ENCODE data around the gene SLX9.
"Not testable (repeated sequence)": the region's sequence is repeated elsewhere in the genome, so short reads cannot be mapped to it uniquely, and the experiment has no call there.

The SLX9 gene

DNA sequence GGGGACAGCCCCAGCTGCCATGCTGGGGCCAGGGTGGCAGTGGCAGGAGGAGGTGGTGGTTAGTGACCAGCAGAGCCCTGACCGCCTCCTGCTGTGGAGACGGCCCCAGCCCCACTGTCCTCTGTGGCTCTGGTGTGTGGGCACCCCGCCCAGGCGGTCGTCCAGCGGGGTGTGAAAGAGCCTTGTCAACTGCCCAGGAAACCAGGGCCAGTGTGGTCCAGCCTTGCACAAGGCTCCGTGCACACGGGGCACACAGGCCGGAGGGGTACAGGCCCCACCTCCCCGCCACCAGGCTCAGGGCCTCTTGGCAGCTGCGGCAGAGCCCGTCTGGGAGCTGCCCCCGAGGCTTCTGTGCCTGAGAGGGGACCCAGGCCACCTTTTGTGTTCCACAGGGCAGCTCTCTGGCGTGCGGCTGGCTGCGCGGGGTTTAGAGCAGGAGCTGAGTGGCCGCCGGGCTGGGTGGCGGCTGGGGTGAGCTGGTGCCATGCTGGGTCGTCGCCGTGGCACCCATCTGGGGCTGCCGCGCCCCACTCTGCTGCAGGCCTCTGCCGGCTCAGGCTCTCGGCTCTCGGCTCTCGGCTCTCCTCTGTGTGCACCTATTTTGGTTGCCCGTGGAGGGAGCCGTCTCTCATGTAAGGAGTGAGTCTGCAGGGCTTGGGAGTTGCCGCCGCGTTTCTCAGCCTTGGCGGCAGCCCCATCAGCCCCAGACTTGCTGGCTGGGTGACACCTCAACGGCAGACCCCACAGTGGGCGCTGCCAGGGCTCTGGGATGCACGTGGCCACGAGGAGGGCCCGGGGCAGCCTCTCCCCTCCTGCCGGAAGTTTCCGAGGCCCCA is 36.1 kb downstream of the SLX9 start:
- TF ChIP-seq, protein P1, sequence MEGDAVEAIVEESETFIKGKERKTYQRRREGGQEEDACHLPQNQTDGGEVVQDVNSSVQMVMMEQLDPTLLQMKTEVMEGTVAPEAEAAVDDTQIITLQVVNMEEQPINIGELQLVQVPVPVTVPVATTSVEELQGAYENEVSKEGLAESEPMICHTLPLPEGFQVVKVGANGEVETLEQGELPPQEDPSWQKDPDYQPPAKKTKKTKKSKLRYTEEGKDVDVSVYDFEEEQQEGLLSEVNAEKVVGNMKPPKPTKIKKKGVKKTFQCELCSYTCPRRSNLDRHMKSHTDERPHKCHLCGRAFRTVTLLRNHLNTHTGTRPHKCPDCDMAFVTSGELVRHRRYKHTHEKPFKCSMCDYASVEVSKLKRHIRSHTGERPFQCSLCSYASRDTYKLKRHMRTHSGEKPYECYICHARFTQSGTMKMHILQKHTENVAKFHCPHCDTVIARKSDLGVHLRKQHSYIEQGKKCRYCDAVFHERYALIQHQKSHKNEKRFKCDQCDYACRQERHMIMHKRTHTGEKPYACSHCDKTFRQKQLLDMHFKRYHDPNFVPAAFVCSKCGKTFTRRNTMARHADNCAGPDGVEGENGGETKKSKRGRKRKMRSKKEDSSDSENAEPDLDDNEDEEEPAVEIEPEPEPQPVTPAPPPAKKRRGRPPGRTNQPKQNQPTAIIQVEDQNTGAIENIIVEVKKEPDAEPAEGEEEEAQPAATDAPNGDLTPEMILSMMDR (conservative IDR thresholded peaks at IDR 0.05): no peak
- H3K27ac ChIP-seq: no peak overlapping the region

DNA sequence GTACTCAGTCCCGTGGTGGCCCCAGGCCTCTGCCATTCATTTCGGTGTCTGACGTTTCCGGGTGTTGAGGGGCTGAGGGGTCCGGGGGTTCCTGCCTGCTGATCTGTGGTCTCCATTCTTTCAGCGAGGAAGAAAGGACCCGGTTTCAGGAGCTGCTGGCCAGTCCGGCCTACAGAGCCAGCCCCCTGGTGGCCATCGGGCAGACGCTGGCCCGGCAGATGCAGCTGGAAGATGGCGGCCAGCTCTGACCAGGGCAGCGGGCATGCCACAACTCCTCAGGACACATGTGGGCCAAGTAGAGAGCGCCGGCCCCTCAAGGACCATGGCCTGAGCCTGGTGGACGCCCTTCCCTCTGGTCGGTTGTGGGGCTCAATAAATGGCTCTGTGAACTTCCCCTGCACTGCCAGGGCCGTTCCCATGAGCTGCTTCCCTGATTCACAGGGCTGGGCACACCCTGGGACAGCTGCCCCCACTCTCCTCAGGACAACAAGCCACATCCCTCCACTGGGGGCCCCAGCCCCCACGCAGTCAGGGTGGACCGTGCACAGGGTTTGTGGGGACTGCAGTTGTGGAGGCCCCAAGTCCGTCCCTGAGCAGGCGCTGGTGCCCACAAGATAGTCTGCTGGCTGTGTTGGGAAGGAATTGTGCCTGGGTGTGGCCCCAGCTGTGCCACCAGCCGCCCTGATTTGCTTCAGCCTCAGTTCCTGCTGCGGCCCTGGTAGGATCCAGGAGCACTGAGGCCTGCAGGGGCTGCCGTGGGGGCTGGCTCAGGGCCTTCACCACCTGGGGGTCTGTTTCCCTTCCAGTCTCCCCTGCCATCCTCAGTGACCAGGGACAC is 36.9 kb downstream of the SLX9 start:
- H3K27ac ChIP-seq: not testable (repeated sequence)

DNA sequence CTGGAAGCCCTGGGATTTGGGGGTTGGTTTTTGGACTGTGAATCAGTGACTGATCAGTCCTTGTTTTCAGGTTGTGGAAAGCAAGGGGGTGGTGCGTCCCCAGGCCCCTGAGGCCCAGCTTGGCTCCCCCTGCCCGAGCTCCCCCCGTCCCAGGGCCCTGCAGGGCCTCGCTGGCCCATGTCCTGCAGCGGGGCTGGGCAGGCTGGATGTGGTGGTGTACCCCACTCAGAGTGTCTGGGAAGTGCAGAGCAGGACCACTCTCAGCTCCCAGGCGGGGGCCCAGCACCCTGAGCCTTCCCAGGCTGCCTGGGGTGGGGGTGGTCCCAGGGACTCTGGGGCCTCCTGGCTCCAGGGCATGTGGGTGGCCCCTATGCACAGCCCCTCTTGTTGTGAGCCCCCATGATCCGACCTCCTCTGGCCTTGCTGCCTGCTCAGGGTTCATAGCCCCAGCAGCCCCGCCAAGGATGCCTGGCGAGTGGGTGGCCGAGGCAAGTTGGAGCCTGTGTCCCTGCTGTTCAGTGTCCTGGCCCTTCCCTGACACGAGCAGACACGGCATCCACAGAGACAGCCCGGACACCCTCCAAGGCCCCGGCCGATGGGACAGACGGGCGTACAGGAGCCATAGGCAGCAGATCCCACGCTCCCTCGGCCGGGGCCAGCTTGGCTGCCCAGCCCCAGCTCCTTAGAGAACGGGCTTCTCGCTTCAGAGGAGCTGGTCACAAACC is 37.9 kb downstream of the SLX9 start:
- no peak overlapping the region for H3K27ac ChIP-seq

DNA sequence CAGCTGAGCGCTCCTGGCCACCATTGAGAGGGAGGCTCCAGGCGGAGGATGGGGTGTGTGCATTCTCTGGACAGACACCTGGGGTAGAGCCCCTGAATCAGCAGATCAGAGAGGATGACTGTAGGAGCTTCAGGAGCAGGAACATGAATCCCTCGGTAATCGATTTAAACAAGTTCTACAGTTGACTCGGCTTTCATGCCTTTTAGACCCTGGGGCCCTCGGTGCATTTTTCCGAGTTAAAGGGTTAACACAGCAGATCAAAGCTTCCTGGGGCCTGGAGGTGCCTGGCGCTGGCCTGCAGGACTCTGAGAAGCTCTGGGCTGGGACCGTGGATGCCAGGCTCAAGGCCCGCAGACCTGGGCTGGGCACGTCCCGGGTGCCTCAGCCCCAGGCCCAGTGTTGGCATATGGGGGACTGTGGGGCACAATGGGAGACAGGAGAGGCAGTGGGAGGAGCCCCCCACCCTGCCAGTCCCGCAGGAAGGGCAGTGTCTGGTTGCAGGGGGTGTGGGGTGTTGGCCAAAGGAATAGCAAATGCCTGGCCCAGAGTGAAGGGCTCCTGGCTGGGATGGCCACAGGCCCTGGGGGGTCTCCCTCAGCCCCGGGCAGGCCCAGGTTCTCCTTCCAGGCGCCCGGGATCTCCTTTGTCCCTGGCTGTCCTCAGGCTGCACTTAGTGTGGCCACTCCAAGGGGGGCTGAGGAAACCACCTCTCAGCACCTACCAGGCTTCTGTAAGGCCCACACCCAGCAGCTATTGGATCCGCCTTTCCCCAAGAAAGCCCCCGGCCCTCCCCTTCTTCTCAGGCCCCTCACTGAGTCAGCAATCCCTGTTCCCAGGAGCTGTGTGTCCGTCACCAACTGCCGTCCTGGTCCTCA is 40.1 kb downstream of the SLX9 start:
- H3K27ac ChIP-seq: no peak overlapping the region
- no peak for TF ChIP-seq ZFX (IDR thresholded peaks at IDR 0.05)

More for the DNA sequence above, 37.9 kb downstream of the SLX9 start:
- TF ChIP-seq, protein P1 (conservative IDR thresholded peaks at IDR 0.05): no peak
- no peak for TF ChIP-seq ZFX (IDR thresholded peaks at IDR 0.05)

DNA sequence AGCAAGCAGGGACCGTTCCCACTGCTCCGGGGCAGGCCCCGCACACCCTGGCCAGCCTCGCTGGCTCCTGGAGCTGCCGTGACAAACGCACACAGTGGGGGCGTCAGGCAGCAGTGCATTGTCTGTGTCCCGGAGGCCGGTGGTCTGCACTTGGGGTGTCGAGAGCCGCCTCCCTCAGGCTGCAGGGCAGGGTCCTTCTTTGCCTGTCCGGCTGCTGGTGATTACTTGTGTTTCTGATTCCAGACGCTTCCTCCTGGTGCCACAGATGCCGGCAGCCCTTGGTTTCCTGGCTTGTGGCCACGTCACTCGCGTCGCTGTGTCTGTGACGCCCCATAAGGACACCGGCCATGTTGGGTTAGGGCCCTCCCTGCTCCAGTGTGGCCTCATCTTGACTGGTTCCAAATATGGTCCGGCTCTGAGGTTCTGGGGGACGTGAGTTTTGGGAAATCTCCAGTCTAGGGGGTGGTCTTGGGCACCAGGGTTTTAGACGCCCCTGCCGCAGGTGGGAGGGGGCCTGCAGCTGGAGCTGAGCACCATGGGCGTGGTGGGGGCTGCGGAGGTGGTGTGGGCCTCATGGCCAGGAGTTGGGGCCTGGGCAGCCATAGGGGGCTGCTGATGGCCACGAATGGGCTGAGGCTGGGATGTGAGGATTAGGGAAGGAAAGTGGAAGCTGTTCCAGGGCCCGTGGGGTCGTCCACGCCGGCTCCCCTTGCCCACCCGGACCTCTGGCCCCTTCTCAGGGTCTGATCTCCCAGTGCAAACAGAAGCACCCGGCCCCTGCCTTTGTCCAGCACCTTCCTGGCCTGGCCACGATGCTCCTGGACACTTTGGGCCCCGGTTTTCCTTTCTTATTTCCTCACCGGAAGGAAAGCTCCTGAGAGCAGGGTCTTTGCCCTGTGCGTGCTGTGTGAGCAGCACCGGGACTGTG is 41.0 kb downstream of the SLX9 start:
- TF ChIP-seq ZFX (IDR thresholded peaks at IDR 0.05): no peak
- TF ChIP-seq, protein P1 (conservative IDR thresholded peaks at IDR 0.05): no peak
- H3K27ac ChIP-seq: no peak overlapping the region

DNA sequence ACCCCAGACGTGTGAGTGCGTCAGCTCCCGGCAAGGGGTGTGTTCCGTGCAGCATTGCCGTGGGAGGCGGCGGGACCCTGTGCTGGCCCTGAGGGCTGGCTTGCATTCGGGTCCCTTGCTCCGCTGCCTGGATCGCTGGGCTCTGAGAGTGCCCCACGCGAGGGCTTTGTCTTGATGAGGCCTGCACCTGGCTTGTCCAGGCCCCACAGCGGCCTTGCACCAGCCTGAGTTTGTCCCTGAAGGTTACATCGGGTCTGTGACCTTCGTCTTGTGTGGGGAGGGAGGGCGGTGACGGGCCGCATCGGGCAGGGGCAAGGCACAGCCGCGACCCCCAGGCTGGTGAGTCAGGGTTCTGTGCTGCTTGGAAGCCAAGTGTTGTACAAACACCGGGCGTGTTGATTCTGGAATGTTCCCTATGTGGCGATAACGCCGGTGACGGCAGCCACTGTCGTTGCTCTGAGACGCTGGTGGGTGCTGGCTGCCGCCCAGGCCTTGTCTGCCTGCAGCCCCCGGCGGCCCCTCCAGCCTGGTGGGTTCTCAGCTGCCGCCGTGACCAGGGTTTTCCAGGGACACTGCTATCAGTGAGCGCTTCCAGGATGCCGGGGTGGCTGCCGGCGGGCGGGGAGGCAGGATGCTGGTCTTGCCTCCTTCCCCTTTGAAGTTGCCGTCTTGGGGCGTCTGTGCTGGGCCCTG is 42.9 kb downstream of the SLX9 start:
- no peak overlapping the region for H3K27ac ChIP-seq
- no peak for TF ChIP-seq ZFX (IDR thresholded peaks at IDR 0.05)
- TF ChIP-seq, protein P1 (conservative IDR thresholded peaks at IDR 0.05): no peak

All from C4-2B (cell line).